PC-3 (cell line): Measurements from ENCODE around the gene BTD.
"Not testable (repeated sequence)": the region's sequence is repeated elsewhere in the genome, so short reads cannot be mapped to it uniquely, and the experiment has no call there.

ENCODE experiments used
- EZH2 ChIP-seq: fragments of 300-600 bp; sonication (generic); IDR thresholded peaks from one replicate; pipeline ENCODE4 v1.6.1; 2017; ENCODE audit warnings: antibody characterized with exemption, mild to moderate bottlenecking, low read length; ENCODE audit not compliant: unreplicated experiment
- EZH2phosphoT487 ChIP-seq: fragments of 300-600 bp; sonication (generic); IDR thresholded peaks from 2 replicates; pipeline ENCODE4 v1.6.1; 2018; ENCODE audit warnings: mild to moderate bottlenecking, antibody characterized with exemption, low read length, borderline replicate concordance
- TF ChIP-seq, protein P1 (sequence below): fragments of 300-600 bp; sonication (generic); conservative IDR thresholded peaks from 2 replicates; pipeline ENCODE4 v1.5.1; 2017; ENCODE audit warnings: antibody characterized with exemption, low read depth, mild to moderate bottlenecking, low read length

DNA sequence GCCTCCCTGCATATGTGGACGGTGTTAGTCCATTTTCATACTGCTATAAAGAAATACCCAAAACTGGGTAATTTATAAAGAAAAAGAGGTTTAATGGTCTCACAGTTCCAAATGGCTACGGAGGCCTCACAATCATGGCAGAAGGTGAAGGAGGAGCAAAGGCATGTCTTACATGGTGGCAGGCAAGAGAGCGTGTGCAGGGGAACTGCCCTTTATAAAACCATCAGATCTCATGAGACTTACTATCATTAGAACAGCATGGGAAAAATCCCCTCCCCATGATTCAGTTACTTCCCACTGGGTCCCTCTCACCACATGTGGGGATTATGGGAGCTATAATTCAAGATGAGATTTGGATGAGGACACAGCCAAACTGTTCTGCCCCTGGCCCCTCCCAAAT, 1.3 kb downstream of the BTD start:
- TF ChIP-seq, protein P1, sequence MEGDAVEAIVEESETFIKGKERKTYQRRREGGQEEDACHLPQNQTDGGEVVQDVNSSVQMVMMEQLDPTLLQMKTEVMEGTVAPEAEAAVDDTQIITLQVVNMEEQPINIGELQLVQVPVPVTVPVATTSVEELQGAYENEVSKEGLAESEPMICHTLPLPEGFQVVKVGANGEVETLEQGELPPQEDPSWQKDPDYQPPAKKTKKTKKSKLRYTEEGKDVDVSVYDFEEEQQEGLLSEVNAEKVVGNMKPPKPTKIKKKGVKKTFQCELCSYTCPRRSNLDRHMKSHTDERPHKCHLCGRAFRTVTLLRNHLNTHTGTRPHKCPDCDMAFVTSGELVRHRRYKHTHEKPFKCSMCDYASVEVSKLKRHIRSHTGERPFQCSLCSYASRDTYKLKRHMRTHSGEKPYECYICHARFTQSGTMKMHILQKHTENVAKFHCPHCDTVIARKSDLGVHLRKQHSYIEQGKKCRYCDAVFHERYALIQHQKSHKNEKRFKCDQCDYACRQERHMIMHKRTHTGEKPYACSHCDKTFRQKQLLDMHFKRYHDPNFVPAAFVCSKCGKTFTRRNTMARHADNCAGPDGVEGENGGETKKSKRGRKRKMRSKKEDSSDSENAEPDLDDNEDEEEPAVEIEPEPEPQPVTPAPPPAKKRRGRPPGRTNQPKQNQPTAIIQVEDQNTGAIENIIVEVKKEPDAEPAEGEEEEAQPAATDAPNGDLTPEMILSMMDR: not testable (repeated sequence)
- not testable (repeated sequence) for TF ChIP-seq EZH2phosphoT487, EZH2
